Chondrocyte (in vitro differentiated cells): ENCODE data around the gene LRRC27. TPM values are rescaled to one million over a fixed set of nuclear protein-coding genes. Genes with fewer than 3 reads are reported as not detected.
A peak's percentile ranks its signal among the peaks of the same experiment; 100 is the strongest.

Source experiments
- DNase-seq: peaks from one replicate; pipeline ENCODE4 v3.0.0; 2021; ENCODE audit warnings: mixed read lengths, low spot score
- H3K27ac Mint-ChIP-seq: one replicate; pipeline ENCODE4 v1.8.0; 2021; ENCODE audit warnings: mild to moderate bottlenecking, moderate library complexity, mixed read lengths; ENCODE audit not compliant: unreplicated experiment
- H3K27me3 Mint-ChIP-seq: 2 replicates; pipeline ENCODE4 v1.8.0; 2021; ENCODE audit warnings: low read depth, mixed read lengths
- H3K36me3 Mint-ChIP-seq: 2 replicates; pipeline ENCODE4 v1.8.0; 2021; ENCODE audit warnings: low read depth, mixed read lengths
- H3K4me1 Mint-ChIP-seq: 2 replicates; pipeline ENCODE4 v1.8.0; 2021; ENCODE audit warnings: low read depth, mild to moderate bottlenecking, mixed read lengths
- H3K4me3 Mint-ChIP-seq: one replicate; pipeline ENCODE4 v1.8.0; 2021; ENCODE audit warnings: mild to moderate bottlenecking, moderate library complexity, mixed read lengths; ENCODE audit not compliant: unreplicated experiment
- H3K9me3 Mint-ChIP-seq: 2 replicates; pipeline ENCODE4 v1.8.0; 2021; ENCODE audit warnings: low read depth, mixed read lengths
- total RNA-seq: library from RNA; stranded (reverse); gene quantifications from 3 replicates; pipeline ENCODE4 v1.2.1, GENCODE V29; 2021
- TF ChIP-seq, protein P1 (sequence below): fragments of 200-600 bp; sonication (generic); IDR thresholded peaks from 2 replicates; pipeline ENCODE4 v1.5.0; 2021; ENCODE audit warnings: antibody characterized with exemption, mild to moderate bottlenecking, moderate library complexity

The LRRC27 gene
- total RNA-seq, 1 donor from 2014 or later, result 13.2 TPM

- Mint-ChIP-seq H3K9me3 (no peaks in the 10 kb centered on the region), H3K27me3 (no peaks in the 10 kb centered on the region), H3K4me3 (peak overlapping the region; percentile 86), H3K27ac (no peak overlapping the region), H3K4me1 (peaks cover 7% of the 10 kb centered on the region), H3K36me3 (peaks cover 2% of the 10 kb centered on the region)
- DNase-seq, result peak; percentile 91
- TF ChIP-seq, protein P1, sequence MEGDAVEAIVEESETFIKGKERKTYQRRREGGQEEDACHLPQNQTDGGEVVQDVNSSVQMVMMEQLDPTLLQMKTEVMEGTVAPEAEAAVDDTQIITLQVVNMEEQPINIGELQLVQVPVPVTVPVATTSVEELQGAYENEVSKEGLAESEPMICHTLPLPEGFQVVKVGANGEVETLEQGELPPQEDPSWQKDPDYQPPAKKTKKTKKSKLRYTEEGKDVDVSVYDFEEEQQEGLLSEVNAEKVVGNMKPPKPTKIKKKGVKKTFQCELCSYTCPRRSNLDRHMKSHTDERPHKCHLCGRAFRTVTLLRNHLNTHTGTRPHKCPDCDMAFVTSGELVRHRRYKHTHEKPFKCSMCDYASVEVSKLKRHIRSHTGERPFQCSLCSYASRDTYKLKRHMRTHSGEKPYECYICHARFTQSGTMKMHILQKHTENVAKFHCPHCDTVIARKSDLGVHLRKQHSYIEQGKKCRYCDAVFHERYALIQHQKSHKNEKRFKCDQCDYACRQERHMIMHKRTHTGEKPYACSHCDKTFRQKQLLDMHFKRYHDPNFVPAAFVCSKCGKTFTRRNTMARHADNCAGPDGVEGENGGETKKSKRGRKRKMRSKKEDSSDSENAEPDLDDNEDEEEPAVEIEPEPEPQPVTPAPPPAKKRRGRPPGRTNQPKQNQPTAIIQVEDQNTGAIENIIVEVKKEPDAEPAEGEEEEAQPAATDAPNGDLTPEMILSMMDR, result no peak
These were observed 24.9 kb upstream of the LRRC27 start for GRCh38 chr10:132306864-132307751.

DNA sequence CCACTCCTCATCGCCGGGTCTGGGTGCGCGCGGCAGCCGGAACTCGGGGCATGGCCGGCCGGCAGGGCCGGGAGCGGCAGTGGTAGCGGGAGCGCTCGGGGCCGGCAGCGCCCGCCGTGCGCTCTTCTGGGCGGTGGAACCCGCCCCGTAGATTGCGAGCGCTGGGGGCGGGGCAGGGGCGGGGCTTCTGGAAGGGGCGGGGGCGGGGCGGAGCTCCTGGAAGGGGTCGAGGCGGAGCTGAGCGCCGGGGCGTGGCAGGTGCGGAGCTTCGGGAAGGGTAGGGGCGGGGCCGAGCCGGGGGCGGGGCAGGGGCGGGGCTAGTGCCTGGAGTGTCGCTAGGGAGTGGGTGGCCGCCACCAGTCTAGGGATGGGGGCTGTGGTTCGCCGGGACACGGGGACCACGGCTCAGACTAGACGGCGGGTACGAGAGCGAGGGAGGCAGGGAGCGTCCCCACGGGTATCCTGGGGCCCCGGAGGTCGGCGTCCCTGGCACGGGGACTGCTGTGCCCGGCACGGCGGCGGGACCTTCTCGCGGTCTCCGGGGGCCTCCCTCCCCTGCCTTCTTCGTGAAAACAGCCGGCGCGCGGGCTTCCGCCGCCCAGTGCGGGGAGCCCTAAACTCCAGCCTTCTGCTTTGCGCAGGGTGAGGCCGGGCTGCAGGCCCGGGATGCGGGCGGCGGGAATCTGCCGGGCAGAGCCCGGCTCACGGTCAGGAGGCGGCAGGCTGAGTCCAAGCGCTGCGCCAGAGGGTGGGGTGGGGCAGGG is 24.0 kb upstream of the LRRC27 start, which contains the start of gene STK32C:
Gene STK32C (minus strand): TSS at position 128 of the 764 bp plus-strand sequence. CDS start 117 bp downstream, at position 11.
- Mint-ChIP-seq H3K4me3 (peak within 1 kb of the TSS; percentile 86), H3K27ac (peak within 1 kb of the TSS; percentile 63), H3K27me3 (no peaks in the 10 kb centered on the region)

DNA sequence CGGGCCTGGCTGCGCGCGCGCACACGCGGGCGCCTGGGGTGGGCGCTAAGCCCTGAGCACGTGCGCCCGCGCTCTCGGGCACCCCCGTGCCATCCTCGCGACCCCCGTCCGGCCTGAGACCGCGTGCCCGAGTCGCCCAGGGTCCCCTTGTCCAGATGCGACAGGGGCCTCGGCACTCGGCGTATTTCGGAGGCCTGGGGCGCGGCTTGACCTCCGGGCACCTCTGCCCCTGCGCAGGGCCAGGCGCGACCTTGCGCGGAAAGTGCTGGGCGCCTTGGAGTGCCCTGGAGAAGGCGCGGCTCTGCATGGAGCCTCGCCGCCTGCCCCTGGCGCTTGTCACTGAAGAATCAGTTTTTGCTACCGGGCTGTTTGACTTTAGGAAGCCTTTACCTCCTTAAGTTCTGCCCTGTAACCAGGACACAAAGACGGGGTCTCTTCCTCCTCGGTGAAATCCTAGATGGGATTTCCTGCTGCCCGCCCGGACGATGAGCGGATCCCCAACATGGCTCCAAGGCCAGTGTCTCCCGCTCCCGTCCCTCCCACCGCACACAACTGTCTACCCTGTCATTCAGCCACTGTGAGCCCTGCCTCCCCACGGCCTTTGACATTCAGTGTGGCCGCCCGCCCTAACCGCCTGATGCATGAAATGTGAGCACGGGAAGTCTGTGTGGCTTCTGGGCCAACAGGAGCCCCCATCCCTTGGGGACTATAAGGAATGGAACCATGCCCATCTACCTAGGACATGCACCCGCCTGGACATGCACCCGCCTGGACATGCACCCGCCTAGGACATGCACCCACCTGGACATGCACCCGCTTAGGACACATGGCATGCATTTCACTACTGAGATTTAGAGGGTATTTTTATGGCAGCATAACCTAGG is 23.2 kb upstream of the LRRC27 start:
- TF ChIP-seq, protein P1, result no peak
- H3K27me3 Mint-ChIP-seq, result no peaks in the 10 kb centered on the region

More for the DNA sequence above, 24.0 kb upstream of the LRRC27 start, which contains the start of gene STK32C:
- Mint-ChIP-seq H3K4me1 (peaks cover 7% of the 10 kb centered on the region), H3K36me3 (peaks cover 2% of the 10 kb centered on the region), H3K9me3 (no peaks in the 10 kb centered on the region)
- TF ChIP-seq, protein P1, result peak; percentile 32
- DNase-seq, result peak; percentile 95

GRCh38 chr10:132309471-132309865 is 22.5 kb upstream of the LRRC27 start:
- Mint-ChIP-seq H3K4me3 (no peak overlapping the region), H3K9me3 (peaks cover 4% of the 10 kb centered on the region), H3K27ac (no peak overlapping the region), H3K27me3 (no peaks in the 10 kb centered on the region), H3K4me1 (peaks cover 7% of the 10 kb centered on the region), H3K36me3 (peaks cover 2% of the 10 kb centered on the region)
- peak; percentile 79 for DNase-seq
- TF ChIP-seq, protein P1, result no peak

More for the DNA sequence above, 23.2 kb upstream of the LRRC27 start:
- no peaks in the 10 kb centered on the region for H3K9me3 Mint-ChIP-seq
- peak; percentile 91 for DNase-seq
- H3K4me1 Mint-ChIP-seq, result peaks cover 7% of the 10 kb centered on the region
- peak overlapping the region; percentile 60 for H3K4me3 Mint-ChIP-seq
- peaks cover 2% of the 10 kb centered on the region for H3K36me3 Mint-ChIP-seq
- H3K27ac Mint-ChIP-seq, result no peak overlapping the region
